GM11168 (cell line): ENCODE results near the gene CASP12.

ENCODE experiments used
- in situ Hi-C: fragments of 300-500 bp; cut with MboI; formaldehyde crosslinking; loops from one replicate; pipeline ENCODE4 v1.12.0; 2022; ENCODE audit warnings: low sequenced_read_pairs; ENCODE audit not compliant: unreplicated experiment

Gene CASP12

DNA sequence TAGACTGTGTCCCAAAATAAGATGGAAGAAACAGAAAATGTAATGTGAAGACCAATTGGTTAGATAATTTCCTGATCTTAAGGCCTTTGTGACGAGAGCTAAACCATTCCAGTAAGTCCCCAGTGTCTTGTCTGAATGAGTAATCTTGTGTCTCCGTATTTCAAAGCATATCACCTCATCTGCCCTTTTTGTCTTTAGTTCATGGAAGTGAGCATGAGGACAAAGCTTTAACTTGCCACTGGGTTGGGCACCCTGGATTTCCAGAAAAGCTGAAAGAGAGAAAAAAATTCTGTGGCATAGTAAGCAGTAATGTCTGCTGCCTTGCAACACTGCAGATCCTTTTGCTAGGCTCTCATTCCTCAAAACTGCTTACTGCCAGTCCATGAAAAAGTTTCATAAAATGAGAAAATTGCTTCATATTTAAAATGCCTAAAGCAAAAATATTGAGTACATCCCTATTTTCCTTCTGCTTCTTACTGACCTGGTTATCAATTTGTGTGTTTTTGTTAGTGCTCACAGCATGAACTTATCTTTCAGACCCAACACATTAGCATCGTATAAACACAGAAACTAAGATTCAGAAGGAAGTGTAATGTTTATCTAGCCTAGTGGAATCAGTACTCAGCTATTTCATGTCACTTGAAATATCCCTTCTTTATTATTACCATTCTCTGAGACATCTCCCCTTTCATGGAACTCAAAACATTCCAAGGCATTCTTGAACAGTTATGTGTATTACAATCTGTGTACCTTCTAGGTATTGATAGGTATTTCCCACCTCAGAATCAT is 5.3 kb downstream of the CASP12 start:
- in situ Hi-C loops, result no loop called here

DNA sequence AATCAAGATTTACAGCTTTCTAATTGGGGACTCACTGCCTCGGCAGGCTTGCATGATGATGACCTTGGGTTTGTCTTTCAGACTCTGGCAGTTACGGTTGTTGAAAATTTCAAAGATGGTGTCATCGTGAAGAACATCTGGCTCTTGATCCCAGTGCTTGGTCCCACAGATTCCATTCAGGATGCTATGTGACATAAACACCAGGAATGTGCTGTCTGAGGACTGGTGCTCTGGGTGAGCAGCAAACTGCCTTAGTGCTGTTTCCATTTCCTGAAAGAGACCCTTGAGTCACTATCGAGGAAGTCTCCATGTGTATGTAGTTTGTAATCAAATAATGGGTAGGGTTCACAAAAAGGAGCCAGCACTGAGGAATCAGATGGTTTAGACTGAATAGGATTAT is 7.1 kb downstream of the CASP12 start:
- in situ Hi-C loops, result no loop called here

DNA sequence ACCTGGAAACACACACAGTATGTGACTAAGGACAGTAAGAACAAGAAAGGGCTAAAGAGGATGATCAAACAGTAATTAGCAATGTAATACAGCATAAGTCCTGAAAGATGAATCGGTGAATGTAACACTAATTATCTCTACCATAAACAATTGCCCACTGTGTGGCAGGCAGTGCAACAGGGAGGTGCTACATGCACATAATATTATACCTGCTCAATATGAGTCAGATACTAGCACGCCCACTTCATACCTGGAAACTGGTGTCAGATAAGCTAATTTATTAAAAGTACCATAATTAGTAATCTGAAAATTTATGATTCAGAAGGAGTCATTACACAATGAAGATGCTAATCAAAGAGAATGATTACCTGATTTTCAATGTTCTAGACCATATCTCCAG is 14.9 kb downstream of the CASP12 start:
- in situ Hi-C loops, result no loop called here

DNA sequence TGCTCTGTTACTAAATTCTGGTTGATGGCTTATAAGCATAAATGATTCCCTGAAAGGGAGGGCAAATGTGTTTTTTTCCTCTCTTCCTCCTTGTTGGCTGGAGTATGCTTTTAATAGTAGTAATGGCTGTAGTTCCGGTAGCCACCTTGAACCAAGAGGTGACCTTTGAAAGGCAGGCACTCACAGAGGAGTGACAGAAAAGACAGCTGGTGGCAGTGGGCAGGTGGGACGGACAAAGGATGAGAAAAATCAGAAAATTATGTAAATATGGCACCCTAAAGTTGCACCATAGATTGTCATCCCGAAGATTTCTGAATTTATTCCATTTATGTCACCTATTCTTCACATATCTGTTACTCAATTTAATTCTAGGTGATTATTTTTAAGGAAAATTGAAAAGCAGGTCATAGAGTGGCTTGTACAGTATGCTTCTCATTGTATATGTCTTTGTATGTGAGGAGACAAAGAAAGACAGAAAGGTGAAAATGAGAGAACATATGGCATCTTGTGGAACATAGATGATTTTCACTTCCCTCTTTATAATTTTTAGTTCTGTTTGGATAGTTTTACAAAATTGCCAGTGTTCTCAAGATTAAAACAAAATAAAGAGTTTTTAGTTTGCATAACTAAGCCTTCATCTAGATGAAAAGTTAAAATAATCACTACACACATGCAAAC is 17.0 kb downstream of the CASP12 start:
- in situ Hi-C loops, result no loop called here

DNA sequence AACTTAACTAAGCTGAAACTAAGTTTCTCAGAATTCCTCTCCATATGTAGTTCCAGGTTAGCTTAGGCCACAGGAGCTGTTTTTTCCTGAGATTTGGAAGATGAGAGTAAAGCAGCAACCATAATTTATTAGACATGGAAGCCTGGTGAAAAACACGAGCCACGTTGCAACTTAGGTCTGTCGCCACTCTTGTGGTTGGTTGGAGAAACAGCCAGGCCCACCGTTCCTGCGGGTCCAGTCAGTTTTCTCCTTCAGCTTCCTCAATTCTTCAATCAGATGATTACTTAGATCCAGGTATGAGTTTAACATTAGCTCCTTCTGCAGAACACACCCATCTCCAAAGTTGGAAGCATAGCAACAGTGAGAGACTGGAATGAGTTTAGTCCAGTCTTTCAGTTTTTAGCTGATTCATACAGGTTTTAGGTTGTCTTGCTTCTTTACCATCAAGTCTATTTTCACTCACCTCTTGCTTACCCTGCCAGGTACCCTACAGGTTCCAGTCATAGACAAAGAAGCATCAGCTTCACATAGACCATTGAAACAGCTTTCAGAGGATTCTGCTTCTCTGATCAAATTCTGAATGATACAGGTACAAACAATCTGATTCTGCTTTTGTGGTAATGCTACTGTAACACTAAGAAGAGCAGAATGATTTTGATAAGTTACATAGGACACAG is 18.6 kb downstream of the CASP12 start:
- in situ Hi-C loops, result loop anchor here (5.0 kb wide), 1 partner anchor 33 kb away; no protein-coding TSS in a partner anchor

DNA sequence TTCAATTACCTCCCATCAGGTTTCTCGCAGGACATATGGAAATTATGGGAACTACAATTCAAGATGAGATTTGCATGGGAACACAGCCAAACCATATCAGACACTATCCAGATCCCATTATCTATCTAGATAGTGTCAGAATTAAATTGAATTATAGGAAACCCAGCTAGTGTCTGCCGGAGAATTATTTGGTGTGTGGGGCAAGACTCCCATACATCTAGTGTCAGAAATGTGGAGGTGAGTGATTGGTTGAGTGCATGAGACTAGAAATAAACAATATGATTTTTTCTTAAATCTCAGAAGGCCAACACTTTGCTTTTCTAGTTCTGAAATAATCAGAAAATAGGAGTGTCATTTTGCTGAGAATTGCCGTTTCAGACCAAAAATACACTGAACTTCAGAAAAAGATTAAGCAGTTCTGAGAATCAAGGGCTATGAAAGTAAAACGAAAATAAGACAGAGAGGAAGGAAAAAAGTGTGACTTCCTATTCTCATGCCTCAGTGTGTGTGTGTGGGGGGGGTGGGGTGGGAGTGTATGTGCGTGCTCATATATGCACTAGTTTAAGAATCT is 21.3 kb downstream of the CASP12 start:
- in situ Hi-C loops, result loop anchor here (5.0 kb wide), 1 partner anchor 35 kb away; no protein-coding TSS in a partner anchor

DNA sequence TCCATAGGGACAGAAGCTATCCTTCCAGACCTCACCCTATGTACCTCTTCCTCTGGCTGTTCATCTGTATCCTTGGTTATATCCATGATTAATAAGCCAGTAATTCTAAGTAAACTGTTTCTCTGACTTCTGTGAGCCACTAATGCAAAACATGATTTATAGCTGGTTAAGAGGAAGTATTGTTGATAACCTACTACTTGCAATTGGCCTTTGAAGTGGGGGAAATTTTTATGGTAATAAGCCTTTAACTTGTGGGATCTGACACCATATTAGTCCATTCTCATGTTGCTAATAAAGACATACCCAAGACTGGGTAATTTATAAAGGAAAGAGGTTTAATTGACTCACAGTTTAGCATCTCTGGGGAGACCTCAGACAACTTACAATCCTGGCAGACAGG is 21.9 kb downstream of the CASP12 start:
- in situ Hi-C loops, result loop anchor here (5.0 kb wide), 1 partner anchor 36 kb away; no protein-coding TSS in a partner anchor

DNA sequence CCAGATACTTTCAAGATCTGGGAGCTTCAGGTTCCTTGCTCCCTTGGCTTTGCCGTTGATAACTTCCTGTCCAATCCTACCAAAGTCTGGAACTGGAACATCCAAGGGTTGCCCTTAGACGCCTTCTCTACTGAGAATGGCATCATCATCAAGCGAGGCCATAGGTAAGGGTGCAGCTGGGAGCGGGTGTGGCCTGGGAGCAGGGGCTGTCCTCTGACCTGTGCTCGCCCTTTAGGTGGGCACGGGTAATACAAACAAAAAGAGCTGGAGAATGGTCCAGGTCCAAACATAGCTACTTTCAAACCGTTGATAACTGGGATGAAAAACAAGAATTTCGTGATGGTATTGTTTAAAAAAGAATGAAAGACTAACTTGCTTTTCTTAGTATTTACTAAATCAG is 25.0 kb downstream of the CASP12 start:
- in situ Hi-C loops, result no loop called here

DNA sequence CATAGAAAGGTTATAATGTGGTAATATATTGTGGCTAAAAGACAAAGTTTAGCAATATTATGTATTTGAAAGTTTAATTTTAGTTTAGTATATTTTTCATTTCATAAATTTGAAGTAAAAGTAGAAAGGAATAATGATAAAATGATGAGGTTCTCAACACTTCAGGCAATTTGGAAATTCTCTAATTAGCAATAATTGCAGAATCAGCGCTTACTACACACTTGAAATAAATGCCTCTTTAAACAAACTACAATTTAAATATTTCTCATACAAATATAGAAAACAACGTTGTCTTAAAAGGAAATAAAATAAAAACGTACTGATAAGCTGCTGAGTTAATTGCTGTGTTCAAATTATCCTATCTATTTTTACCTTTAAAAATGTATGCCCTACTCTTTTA is 25.9 kb downstream of the CASP12 start:
- in situ Hi-C loops, result no loop called here

DNA sequence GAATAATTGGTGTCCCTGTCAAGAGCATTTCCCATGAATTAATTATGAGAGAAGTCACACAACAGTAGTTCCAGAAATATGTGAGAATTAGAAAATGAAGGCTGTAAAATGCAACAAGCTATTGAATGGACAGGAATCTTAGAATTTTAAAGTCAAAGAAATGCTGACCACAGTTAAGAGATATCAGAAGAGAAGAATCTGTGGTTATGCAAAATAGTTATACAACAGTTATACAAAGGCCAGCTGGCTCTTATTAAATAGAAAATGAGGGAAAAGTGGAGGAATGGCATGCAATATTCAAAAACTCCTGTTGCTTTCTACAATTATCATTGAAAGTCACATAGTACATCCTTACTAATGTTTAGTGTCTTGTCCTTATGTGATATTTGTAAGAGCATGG is 27.4 kb downstream of the CASP12 start:
- in situ Hi-C loops, result no loop called here

DNA sequence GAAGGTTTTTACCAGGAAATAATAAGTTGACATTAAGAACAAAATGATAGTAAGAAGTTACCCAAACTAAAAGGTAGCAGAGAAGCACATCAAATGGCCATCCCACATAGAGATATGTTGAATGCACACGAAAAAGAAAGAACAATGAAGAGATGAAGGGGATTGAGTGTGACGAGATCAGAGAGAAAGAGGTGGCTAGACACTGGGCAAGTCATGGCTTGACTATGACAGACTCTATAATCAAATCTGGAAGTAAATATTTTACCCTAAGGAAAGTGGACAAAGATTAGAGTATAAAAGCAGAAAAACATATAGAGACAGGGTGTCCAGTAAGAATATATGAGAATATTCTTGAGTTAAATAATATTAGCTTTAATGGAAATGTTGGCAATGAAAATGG is 31.4 kb downstream of the CASP12 start:
- in situ Hi-C loops, result no loop called here

DNA sequence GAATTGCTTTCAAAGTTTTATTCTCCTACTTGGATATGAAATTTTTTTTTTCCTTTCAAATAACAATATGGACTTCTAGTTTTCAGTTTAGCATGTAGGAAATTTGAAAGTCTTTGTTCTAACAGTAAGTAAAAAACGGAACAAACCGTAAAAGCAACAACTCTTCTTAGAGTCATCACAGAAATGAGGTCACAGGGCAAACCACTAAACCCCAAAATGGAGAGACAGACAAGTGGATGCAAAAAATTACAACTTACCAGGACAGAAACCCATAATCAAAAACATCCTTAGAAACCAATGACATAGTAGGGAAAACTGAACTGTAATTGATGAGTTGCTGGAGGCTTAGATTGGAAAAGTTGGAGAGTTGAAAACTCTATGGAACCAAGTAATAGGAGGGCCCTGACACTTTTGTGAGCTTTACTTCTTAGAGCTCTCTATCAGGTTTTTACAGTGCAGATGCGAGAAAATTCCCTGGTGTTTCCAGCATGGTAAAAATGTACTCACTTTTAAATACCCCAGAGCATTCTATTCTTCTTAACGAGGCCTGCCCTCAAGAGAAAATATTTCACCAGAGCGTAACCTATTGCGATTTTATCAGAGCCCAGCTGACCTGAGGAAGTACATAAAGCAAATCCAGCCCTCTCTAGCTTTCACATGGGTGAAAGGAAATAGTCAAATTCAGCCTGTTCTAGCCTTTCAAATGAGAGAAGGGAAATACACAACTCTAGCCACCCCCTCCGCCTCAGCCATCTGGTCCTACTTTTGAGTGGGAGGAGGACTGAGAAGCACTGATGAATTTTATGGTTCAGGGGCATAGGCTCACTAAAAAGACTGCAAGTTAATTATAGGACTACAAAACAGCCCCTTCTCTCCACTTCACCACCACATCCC is 39.1 kb downstream of the CASP12 start:
- in situ Hi-C loops, result no loop called here

DNA sequence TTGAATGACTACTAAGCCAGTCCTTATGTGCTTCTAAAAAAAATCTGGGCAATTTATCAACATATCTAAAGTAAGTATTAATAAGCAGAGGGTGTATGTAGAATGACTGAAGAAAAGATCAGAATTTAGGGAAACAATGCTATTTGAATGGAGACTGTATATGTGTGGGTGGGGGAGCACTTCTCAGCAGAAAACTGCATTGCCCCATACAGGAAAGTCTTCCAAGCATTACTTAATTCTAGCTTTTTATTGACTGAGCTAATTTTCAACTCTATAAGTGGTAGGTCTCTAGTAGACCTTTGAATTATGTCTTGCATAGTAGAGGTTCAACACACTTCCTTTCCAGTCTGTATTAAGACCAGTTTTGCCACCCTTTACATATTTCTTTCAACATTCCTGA is 41.7 kb downstream of the CASP12 start:
- in situ Hi-C loops, result no loop called here

DNA sequence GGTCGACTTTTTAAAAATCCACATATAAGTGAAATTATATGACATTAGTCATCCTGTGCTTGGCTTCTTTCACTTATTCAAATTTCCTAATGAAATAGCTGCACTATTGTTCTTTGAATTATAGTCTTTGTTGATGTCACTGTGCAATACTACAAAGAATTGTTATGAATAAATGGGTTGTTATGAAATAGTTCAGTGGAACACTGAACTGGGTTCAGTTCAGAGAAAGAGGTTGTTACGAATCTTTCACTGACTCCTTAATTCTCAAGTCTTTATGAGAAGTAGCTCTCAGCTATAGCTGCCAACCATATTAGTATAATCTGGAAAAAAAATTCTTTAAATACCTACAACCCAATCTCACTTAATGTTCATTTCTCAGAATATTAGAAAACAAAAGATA is 42.3 kb downstream of the CASP12 start:
- in situ Hi-C loops, result no loop called here

DNA sequence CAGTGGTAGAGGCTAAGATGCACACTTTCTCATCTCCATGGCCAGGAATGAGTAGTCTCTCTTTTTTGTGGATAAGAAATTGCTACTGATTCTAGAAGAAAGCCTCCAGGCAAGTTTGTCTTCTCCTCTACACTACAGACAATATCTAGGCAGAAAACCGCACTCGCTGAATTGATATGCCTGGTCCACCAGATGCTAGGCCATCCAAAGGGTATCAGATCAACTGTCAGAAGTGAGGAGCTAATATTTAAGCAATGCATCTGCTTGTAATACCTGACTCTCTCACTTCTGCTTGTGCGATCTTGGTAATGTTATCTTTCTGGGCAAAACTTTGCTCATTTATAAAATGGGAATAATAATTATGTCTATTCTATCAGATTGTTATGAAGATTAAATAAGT is 45.0 kb downstream of the CASP12 start:
- in situ Hi-C loops, result no loop called here

DNA sequence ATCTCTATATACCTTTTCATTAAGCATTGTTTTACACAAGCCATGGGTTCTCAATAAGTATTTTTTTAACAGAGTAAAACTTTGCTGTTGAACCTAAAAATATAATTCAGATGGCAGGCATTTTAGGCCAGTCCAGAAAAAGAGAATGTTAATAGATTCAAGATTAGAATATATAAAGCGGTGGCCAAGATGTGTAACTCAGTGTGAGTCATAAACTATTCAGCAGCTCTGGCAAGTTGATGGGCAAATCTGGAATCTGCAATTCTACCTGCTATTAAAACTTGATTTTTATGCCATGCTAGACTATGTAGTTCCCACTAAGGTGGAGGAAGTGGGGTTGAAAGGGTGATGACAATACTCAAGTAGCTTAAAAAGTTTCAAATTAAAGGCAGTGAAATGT is 45.4 kb downstream of the CASP12 start:
- in situ Hi-C loops, result no loop called here

DNA sequence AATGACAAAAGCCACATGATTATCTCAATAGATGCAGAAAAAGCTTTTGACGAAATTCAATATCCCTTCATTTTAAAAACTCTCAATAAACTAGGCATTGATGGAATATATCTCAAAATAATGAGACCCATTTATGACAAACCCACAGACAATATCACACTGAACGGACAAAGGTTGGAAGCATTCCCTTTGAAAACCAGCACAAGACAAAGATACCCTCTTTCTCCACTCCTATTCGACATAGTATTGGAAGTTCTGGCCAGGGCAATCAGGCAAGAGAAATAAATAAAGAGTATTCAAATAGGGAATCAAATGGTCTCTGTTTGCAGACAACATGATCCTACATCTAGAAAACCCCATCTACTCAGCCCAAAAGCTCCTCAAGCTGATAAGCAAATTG is 52.0 kb downstream of the CASP12 start:
- in situ Hi-C loops, result no loop called here

DNA sequence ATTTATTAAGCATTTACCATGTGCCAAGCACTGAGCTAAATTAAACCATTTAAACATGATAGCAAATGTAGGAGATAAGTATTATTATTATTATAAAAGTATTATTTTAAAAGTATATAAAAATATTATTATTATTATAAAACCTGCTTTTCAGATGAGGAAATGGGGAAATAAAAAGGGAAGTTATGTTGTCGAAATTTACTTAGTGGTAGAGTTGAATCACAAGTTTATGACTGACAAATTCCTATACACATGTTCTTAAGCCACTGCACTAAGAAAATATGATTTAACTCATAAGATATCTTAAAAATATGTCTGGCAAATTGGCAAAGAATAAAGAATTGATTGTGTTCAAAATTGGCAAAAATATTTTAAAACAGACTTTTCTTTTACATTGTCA is 53.8 kb downstream of the CASP12 start:
- in situ Hi-C loops, result no loop called here

DNA sequence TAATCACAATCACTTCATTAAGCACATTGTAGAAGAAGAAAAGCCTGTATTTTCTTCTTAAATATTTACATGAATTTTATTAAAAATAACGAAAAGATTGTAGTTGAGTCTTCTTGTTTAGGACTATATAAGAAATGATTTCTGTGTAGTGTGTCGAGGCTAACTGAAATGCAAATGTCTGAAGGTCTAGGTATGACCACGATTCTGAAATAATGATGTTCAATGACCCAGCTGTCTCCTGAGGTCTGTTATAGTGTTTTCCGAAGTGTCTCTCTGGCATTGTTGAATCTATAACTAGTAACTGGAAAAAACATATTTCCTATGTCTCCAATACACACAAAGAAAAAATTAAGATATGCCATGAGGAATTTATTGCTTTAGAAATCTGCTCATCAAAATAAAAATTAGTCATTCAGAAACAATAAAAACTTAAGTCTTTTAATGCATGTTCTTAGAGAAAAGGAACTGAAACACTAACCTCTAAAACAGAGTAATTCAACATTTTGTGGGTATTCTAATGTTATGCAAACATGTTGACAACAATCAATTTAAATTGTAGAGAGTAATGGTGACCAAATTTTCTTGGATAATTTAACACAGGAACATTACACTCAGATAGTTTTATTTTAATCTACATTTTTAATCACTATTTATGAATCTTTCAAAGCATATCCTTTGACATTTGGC is 55.0 kb downstream of the CASP12 start:
- in situ Hi-C loops, result no loop called here
